Hematopoietic multipotent progenitor cell treated with erythropoietin and hydrocortisone succinate and interleukin-3 and kit ligand, for 8 days (in vitro differentiated cells): Measurements from ENCODE around the gene PRAMEF20.
"Not testable (repeated sequence)": the region's sequence is repeated elsewhere in the genome, so short reads cannot be mapped to it uniquely, and the experiment has no call there.

Experiments
- DNase-seq: peaks from one replicate; pipeline ENCODE4 v3.0.0-alpha.2; 2015

Gene PRAMEF20

GRCh38 chr1:13410150-13410549 is at the start of gene PRAMEF20:
PRAMEF20 (plus strand) TSS chr1:13410450; CDS start chr1:13416355, 5,905 bp downstream.
- DNase-seq = not testable (repeated sequence)

GRCh38 chr1:13362364-13362763 is 47.9 kb upstream of the PRAMEF20 start:
- DNase-seq = not testable (repeated sequence)

- not testable (repeated sequence) for DNase-seq
These were observed 45.3 kb upstream of the PRAMEF20 start for GRCh38 chr1:13364928-13365327.

DNA sequence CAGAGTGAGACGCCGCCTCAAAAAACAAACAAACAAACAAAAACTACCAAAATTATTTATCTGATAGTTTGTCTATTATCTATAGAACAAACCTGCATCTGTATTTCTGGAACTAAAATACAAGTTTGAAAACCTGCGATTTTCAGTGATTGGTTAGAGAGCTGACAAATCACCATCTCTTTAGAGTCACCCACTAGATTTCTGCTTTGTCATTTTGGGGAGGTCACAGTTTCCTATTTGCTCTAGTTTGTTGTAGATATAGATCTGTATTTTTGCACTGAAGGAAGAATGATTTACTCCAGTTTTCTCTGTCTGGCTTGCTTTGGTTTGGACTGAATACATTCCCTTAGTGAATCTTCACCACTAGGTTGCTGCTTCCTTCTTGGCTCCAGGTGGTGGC is 43.7 kb upstream of the PRAMEF20 start:
- not testable (repeated sequence) for DNase-seq

DNA sequence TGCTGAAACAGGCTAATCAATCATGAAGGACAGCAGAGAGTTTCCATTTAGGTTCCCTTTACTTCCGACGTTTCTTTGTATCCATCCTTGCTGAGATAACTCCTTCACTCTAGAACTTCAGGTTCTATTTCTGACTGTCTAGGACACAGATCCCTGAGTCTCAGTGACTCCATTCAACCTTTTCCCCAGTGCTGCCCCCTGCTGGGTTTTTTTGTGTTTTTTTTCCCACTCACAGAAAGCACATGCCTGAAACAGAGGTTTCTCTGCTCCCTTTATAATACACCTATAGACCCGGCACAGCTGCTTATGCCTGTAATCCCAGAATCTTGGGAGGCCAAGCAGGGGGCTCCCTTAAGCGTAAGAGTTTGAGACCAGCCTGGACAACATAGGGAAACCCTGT is 41.7 kb upstream of the PRAMEF20 start:
- peak; percentile 50 for DNase-seq

DNA sequence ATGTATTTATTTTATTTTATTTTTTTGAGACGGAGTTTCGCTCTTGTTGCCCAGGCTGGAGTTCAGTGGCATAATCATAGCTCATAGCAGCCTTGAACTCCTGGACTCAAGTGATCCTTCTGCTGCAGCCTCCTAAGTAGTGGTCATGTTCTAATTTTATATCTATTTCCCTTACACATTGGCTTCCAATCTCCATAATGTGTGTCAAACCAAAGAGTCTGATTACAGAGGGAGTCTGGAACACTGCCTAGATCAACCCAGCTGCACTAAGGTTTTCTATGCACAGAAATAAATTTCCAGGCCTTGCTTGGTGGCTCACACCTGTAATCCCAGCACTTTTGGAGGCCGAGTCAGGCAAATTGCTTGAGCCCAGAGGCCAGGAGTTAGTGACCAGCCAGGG is 31.3 kb upstream of the PRAMEF20 start:
- DNase-seq = not testable (repeated sequence)

DNA sequence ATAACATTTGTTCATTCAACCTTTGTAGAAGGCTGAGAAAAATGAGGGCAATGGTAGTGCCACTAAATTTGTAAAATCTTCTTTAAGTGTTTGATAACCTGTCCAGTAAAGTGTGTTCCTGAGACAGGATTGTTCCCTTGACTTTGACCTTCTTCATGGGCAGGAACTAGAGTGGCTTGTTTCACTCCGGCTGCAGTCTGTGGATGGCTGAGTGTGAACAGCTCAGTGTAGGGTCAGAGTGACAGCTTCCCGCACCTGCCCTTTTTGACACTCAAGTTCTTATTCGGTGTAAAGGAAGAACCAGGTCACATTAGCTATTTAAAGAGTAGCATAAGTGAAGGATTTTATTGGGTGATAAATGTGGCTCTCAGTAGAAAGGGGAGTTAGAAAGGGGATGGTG is 29.9 kb upstream of the PRAMEF20 start:
- not testable (repeated sequence) for DNase-seq

DNA sequence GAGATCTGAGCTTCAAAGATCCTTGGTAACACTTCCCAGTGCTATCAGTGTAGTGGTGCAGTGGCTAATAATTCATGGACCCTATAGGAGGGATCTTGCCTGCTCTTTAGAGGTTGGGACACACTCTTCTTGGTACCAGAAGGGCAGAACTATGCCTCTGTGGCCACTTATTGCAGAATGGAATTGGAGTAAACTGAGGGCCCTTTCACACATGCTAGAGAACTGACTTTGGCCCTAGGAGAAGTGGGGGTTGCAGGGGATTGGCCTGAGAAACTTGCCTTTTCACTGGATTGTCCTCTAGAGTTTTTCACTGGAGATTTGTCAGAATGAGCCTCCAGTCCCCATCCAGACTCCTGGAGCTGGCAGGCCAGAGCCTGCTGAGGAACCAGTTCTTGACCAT is 20.9 kb upstream of the PRAMEF20 start, which contains the start of gene PRAMEF17:
Gene PRAMEF17 (plus strand): TSS at position 301 of the 400 bp plus-strand sequence. CDS start 26 bp downstream, at position 327.
- DNase-seq = not testable (repeated sequence)

- DNase-seq = not testable (repeated sequence)
These were observed 17.2 kb upstream of the PRAMEF20 start for GRCh38 chr1:13393004-13393403.

- DNase-seq = not testable (repeated sequence)
These were observed 15.5 kb upstream of the PRAMEF20 start for GRCh38 chr1:13394761-13395160.

- DNase-seq = not testable (repeated sequence)
These were observed 14.9 kb upstream of the PRAMEF20 start for GRCh38 chr1:13395311-13395710.

DNA sequence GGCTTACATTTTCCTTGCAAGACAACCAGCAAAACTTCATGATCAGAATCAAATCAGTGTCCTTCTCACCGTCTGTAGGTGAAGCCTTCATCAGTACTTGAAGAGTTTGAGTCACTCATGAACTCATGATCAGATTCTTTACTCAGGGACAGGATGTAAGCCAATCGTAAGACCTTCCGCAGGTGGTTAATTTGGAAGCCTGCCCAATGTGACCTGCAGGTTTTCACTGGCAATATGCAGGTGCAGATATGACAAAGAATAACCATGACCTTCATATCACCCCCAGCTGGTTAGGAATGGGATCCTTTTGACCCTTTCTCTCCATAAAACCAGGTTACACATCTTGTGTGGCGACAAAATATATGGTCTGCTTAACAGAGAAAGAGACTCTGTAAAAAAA is 2.4 kb upstream of the PRAMEF20 start:
- no peak for DNase-seq

GRCh38 chr1:13430495-13430894 is 20.2 kb downstream of the PRAMEF20 start:
- no peak for DNase-seq

DNA sequence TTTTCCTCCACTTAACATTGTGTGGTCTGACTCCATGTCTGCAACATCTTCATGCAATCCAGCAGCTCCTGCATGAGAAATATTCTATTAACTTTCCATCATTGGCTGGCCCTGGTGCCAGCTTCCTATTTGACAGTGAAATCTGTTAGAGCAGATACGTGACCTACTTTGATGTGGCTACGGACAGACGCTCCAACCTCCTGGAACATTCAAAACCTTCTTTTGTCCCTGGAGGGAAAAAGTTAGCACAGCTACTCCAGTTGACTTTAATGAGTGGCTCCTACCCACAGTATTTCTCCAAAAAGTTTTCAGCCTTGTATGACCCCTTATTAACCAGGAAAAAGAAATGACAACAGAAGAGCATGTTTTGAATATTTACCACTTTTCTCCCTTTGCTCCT is 22.0 kb downstream of the PRAMEF20 start:
- no peak for DNase-seq

- DNase-seq = not testable (repeated sequence)
These were observed 23.6 kb downstream of the PRAMEF20 start for GRCh38 chr1:13433694-13434358.

DNA sequence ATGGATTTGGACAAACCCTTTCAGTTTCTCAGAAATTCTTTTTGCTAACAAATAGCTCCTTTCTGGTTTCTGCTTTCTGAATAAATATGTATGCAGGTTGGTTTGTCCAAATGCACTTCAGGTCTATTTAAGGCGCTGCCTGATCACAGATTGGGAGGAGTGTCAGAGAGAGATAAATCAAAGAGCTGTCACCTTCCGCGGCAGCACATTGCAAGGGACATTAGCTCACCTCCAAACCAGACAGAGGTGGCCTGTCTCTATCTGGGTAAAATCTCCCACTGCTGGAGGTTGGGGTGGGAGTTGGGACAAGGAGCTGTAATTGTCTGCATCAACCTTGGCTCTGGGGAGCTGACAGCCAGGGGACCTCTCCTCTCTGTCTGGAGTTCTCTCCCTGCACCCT is 25.2 kb downstream of the PRAMEF20 start:
- DNase-seq = no peak

GRCh38 chr1:13439104-13439783 is 29.0 kb downstream of the PRAMEF20 start:
- DNase-seq = not testable (repeated sequence)

DNA sequence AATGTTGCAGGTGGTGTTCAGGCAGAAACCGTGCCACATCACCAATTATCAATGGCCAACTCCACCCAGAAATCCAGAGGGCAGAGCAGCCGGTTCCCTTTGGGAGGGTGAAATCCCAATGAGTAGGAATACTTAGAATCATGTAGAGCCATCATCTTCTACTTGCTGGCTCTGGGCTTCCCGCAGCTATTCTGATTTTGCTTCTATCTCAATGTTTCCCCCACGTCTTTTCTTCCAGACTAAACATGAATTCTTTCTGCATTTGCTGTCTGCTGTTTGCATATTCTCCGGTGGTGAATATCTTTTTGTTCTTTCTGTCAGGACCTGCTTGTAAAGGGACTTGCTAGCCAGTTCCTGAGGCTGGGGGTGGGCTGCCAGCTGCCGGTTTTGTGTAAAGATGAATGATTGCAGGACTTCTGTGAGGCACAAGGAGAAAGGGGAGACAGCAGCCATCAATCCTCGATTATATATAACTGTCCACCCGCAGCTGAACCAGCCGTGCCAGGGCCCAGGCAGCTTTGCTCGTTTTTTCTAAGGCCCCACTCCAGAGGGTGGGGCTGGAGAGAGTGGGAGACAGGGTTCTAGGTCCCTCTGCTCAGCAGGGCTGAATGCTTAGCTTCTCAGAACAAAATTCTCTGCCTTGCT is 33.2 kb downstream of the PRAMEF20 start:
- DNase-seq = no peak

DNA sequence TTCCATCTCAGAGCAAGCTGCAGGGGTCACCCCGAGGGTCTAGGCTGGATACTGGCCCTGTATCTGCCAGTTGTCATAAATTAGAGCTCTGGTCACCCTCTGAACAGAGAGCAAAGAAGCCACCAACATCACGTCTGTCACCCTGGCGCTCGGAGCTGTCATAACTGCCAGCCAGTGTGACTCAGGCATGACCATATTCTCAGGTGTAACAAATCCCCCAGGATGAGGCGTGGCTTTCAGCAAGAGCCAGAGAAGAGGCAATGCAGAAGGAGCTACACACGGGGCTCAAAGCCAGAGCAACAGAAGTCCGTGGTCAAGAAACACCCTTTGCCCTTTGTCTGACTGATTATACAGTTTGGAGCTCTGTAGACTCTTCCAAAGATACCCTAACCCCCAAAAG is 40.0 kb downstream of the PRAMEF20 start:
- DNase-seq = no peak

DNA sequence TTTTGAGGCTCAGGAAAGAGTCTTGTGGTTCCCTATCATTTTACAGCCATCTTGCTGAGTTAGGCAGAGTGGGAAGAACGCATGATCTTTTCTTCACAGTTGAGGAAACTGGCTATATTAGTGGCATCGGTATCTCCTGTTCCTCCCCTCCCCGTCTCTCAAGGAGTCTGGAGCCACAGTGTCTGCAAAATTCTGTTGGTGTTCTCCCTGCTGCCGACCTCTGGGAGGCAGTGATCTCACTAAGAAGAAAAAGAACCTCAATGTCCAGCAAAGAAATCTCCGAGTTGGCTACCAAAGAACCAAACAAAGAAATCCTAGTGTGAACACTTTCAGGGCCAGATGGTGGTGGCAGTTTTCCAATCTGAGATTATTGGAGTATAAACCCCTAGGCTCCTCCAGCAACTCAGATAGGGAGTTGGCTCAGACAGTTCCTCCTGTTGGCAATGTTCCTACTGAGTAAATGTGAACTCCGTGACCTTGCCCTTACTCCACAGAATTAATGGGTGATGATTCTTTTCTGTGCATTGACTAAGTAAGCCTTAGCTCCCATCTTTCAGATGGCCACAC is 41.2 kb downstream of the PRAMEF20 start:
- no peak for DNase-seq

- DNase-seq = no peak
These were observed 46.8 kb downstream of the PRAMEF20 start for GRCh38 chr1:13456904-13457532.

GRCh38 chr1:13461977-13462376 is 51.7 kb downstream of the PRAMEF20 start:
- DNase-seq = no peak

- no peak for DNase-seq
These were observed 52.4 kb downstream of the PRAMEF20 start for GRCh38 chr1:13462682-13463081.
